GM12865 (cell line): ENCODE measurements around the gene RNF26.

Experiments
- DNase-seq: peaks from one replicate; pipeline ENCODE4 v3.0.0; 2010; ENCODE audit warnings: low read depth
- H3K4me3 ChIP-seq: 2 replicates; pipeline ENCODE4 v1.5.1; 2011; ENCODE audit warnings: mild to moderate bottlenecking, low read depth, low read length, control low read depth
- TF ChIP-seq, protein P1 (sequence below): IDR thresholded peaks from 2 replicates; pipeline ENCODE4 v1.5.1; 2011; ENCODE audit warnings: low read length, control low read depth, low read depth, inconsistent platforms; ENCODE audit not compliant: insufficient read depth; ENCODE audit errors: missing control alignments

RNF26 gene

DNA sequence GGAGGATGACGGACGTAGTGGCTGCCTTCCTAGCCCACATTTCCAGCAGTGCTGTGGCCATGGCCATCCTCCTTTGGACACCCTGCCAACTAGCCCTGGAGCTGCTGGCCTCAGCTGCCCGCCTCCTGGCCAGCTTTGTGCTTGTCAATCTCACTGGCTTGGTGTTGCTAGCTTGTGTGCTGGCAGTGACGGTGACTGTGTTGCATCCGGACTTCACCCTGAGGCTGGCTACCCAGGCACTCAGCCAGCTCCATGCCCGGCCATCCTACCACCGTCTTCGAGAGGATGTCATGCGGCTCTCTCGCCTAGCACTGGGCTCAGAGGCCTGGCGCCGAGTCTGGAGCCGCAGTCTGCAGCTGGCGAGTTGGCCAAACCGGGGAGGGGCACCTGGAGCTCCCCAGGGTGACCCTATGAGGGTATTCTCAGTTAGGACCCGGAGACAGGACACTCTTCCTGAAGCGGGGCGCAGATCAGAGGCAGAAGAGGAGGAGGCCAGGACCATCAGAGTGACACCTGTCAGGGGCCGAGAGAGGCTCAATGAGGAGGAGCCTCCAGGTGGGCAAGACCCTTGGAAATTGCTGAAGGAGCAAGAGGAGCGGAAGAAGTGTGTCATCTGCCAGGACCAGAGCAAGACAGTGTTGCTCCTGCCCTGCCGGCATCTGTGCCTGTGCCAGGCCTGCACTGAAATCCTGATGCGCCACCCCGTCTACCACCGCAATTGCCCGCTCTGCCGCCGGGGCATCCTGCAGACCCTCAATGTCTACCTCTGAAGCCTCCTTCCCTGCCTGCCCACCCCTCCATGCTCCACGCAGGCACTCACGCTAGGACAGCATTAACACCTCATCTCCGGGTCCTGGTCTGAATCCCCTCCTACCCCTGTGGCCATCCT is 1.6 kb downstream of the RNF26 start:
- no peak overlapping the region for H3K4me3 ChIP-seq
- no peak for DNase-seq
- TF ChIP-seq, protein P1, sequence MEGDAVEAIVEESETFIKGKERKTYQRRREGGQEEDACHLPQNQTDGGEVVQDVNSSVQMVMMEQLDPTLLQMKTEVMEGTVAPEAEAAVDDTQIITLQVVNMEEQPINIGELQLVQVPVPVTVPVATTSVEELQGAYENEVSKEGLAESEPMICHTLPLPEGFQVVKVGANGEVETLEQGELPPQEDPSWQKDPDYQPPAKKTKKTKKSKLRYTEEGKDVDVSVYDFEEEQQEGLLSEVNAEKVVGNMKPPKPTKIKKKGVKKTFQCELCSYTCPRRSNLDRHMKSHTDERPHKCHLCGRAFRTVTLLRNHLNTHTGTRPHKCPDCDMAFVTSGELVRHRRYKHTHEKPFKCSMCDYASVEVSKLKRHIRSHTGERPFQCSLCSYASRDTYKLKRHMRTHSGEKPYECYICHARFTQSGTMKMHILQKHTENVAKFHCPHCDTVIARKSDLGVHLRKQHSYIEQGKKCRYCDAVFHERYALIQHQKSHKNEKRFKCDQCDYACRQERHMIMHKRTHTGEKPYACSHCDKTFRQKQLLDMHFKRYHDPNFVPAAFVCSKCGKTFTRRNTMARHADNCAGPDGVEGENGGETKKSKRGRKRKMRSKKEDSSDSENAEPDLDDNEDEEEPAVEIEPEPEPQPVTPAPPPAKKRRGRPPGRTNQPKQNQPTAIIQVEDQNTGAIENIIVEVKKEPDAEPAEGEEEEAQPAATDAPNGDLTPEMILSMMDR, result no peak

DNA sequence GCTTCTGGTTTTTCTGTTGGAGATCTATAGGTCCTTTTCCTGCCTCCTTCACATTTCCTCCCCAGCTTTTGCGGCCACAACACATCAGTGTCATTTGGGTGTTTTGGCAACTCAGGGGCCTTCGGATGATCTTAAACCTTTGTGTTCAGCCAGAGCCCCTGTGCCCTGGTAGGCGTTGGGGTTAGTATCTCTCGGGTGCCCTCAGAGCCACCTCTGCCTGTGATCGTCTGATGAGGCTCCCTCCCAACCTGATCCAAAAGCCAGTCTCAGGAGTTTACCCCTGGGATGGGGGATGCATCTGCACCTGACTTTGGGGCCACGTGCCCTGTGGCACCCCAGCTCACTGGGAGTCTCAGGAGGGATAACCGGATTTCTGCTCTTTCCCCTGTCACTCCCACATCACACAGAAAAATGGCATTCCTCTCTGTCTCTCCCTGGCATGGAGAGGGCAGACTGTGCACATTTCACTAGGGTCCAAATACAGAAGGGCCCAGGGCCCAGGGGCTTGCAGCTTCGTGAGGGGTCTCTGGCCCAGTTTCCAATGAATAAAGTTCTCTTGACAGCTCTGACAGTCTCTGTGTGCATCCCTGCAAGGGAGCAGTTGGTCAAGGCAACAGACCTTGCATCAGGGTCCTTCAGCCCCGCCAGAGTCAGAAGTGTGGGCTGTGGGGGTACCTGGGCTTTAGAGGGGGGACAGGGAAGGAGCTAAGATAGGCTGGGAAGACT is 2.6 kb downstream of the RNF26 start:
- no peak overlapping the region for H3K4me3 ChIP-seq
- DNase-seq, result no peak
- TF ChIP-seq, protein P1, result no peak

DNA sequence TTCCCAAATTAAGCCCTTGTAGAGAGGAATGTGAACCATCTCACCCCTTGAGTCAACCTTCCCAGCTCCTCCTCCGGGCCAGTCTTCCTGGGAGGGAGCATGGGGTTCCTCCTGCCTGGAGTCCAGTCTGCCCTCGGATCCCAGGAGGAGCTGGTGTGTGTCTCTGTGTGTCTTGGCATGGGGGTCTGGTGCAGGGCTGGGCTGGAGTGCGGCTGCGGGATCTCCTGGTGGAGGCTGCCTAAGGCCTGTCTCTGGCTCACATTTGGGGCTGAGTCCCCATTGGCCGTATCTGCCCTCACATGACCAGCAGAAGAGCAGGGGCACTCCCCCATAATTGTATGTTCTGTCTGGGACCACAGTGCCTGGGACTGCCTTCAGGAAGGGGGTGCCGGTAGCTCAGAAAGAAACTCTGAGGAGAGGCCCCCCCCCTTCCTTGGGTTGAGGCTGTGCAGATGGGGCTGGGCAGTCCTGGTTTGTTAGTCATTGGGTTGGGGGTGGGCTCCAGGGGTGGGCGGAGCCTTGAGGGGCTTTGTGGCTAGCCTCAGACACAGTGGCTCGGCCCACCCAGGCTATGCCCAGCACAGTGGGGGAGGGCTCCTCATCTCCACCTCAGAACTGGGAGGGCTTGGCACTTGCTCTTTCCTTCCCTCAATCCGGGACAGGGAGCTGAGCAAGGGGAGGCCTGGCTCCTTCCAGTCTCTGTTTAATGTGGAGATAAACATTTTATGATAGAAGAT is 3.4 kb downstream of the RNF26 start:
- DNase-seq, result no peak
- no peak overlapping the region for H3K4me3 ChIP-seq
- TF ChIP-seq, protein P1, result no peak

DNA sequence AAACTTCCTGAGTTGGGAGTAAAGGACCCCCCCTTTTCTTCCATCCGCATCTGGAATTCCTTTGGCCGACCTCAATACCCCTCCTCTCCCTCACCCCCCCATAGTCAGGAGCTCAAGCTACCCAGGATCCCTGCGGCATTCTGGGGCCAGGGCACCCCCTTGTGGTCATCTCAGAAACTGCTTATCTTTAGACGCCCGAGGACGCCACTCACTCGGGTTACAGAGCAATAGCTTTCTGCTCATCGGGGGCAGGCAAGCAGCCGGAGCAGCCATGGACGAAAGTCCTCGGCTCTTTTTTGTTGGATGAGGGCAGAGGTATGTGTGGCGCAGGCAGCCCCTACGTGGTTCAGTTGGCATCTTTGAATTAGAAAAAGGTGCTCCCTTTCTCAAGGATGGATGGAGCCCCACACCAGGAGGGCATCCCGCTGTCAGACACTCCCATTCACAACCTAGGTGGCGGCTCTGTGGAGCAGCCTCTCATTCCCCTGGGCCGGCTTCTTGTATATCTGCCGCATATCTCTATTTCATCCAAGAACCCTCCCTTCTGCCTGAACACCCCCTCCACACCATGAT is 4.1 kb downstream of the RNF26 start:
- H3K4me3 ChIP-seq, result no peak overlapping the region
- TF ChIP-seq, protein P1, result peak; percentile 85
- peak; percentile 71 for DNase-seq

DNA sequence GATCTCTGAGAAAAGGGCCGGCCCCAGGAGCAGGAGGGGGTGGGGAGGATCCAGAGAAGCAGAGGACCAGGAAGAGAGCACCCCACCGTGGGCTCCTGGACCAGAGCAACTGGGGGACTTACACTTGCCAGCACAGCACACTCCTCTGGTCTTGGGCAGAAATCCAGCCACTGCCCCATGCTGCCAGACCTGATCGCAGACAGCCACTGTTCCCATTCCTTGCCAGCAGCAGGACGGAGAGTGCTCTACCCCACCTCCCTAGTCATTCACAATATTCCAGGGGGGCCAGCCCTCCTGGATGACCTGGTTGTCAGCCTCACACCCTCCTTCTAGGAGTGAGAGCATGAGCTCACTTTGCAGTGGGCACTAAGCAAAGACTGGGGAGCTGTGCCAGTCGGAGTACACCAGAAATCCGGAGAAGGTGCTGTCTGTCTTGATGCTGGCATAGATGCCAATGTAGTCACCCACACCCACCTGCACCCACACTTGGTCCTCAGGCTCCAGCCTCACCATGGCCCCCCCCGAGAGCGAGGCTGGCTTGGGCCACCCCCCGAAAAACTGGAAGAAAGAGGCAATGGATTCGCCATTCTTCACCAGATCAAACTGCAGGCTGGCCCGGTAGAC is 4.8 kb downstream of the RNF26 start:
- DNase-seq, result no peak
- TF ChIP-seq, protein P1, result no peak
- H3K4me3 ChIP-seq, result no peak overlapping the region

DNA sequence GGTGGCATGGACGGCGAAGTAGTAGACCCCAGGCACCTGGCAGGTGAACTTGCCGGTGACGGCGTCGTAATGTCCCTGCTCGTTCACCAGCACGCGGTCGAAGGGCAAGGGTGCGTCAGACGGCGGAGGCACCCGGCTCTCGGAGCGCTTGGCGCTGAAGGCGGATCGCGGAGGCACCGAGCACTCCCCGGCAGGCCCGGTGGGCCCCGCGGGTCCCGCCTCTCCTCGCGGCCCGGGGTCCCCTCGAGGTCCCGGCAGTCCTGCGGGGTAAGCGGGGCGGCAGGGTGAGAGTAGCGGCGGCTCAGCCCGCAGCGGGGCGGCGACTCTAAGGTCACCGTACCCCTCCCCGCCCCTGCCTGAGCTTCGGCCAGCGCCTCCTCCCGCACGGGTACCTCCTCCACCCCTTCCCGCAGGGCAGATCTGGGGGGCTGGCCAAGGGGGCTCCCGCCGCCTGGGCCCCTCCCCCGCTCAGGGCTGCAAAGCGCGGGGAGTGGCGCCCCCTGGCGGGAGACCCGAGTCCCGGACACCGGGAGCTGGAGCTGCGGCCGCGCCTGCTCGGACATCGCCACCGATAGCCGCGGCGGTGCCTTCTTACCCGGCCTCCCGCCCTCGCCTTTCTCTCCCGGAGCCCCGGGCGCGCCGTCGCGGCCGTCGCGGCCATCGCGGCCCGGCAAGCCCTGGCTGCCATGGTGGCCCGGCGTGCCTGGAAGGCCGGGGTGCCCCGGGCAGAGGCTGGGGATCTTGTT is 5.4 kb downstream of the RNF26 start:
- H3K4me3 ChIP-seq, result no peak overlapping the region
- no peak for DNase-seq
- TF ChIP-seq, protein P1, result peak; percentile 68
